NCI-H2227 (cell line): ENCODE data around the gene ALS2.
"Not testable (repeated sequence)": the region's sequence is repeated elsewhere in the genome, so short reads cannot be mapped to it uniquely, and the experiment has no call there.

Experiments used
- DNase-seq: peaks from one replicate; lab custom pipeline; 2025; ENCODE audit not compliant: unreplicated experiment; lab: John Stamatoyannopoulos, UW

ALS2 gene

DNA sequence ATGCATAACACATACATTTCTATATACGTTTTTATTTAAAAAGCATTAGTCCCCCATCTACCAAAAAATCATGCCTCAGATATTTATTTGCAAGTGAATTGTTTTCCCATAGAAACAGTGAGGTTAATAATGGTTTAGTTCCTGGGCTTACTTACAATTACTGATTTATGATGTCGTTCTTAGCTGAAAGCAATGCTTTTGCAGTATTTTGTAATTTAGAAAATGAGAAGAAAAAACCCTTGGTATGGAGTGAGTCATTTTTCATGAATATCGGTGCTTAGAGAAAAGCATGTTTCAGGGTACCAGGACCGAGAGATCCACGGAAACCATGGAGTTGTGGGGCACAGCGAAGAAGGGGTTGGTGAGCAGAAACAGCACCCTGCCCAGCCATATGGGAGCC is 13.6 kb upstream of the ALS2 start:
- DNase-seq: no peak

DNA sequence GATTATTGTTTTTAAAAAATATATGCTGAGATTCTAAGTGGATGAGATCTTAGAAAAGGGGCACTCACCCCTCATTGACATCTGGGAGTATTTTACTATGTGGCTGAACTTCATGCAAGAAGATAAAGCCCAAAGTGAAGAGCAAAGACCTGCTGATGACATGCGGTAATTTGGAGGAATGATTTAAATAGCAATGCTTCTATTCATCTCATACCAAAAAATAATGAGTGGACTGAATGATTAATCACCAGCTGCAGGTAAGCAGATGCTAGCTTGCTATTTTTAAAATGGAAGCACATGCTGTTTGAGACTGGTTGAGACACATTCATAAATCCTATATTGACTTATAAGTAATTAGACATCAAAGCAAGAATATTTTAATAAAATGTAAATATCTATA is 12.9 kb upstream of the ALS2 start:
- no peak for DNase-seq

GRCh38 chr2:201790989-201791388 is 10.3 kb upstream of the ALS2 start:
- no peak for DNase-seq

- DNase-seq: no peak
Observed at GRCh38 chr2:201790291-201790690, 9.6 kb upstream of the ALS2 start.

DNA sequence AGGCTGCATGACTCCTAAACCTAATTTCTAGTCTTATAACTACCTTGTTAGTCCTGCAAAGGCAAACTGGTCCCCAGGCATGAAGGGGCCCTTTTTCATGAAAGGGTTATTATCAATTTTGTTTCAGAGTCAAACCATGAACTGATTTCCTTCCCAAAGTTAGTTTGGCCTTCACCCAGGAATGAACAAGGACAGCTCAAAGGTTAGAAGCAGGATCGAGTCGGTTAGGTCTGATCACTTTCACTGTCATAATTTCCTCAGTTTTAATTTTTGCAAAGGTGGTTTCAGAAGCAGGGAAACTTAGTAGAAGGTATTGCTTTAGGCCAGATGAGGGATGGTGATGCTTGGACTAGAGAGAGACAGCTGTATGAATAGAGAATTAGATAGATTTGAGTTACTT is 8.7 kb upstream of the ALS2 start:
- DNase-seq: no peak

DNA sequence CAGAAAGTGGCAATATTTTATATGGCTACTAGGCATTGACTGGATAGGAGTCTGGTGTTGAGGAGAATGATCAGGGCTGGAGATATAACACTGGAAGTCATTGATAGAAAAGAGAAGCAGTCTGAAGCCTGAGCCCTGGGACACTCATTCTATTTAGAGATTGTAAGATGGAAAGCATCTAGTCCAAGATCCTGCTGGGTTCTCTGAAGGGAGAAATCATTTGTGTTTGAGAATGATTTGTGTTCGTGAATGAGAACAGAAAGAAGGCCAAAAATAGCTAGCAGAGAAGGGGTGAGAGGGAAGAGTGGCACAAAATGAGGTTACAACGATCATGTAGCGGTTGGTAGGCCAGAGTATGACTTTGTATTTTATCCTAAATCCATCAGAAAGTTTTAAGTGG is 7.6 kb upstream of the ALS2 start:
- no peak for DNase-seq

- DNase-seq: no peak
Observed at GRCh38 chr2:201786471-201786870, 5.7 kb upstream of the ALS2 start.

DNA sequence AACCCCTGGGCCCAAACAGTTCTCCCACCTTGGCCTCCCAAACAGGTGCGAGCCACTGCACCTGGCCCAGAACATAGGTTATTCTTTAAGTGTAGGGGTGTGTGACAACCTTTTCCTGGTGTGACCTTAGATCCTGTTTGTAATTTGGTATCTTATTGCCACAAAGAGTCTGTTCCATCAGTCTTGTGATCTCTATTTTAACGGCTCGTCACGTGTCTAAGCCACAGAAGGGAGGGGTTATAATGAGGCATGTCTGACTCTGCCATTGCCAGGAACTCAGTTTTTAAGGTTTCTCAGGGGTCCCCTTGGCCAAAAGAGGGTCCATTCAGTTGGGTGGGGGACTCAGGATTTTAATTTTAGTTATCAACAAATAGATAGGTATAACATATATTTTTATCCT is 4.4 kb upstream of the ALS2 start:
- DNase-seq: no peak

GRCh38 chr2:201784563-201784962 is 3.8 kb upstream of the ALS2 start:
- no peak for DNase-seq

DNA sequence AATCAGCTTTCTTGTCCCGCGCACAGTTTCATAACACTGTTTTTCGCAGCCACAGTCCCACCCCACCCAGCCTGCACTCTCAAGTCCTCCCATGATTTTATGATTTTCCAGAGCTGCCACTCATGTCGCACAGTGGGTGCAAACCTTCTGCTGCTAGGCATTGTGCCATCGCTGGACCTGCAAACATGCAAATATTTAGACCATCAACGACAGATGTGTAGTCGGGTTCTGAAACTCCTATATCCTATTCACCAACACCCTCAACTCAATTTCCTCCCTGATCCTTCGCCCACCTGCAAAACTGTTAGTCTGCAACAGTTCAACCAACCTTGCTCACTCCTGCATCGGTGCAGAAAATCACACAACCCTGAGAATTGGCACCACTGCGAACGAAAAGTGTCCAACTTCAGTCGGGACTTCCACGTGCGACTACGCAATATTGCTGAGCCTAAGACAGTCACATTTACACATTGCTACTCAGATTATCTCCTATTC is 871 bp upstream of the ALS2 start:
- peak; percentile 77 for DNase-seq

DNA sequence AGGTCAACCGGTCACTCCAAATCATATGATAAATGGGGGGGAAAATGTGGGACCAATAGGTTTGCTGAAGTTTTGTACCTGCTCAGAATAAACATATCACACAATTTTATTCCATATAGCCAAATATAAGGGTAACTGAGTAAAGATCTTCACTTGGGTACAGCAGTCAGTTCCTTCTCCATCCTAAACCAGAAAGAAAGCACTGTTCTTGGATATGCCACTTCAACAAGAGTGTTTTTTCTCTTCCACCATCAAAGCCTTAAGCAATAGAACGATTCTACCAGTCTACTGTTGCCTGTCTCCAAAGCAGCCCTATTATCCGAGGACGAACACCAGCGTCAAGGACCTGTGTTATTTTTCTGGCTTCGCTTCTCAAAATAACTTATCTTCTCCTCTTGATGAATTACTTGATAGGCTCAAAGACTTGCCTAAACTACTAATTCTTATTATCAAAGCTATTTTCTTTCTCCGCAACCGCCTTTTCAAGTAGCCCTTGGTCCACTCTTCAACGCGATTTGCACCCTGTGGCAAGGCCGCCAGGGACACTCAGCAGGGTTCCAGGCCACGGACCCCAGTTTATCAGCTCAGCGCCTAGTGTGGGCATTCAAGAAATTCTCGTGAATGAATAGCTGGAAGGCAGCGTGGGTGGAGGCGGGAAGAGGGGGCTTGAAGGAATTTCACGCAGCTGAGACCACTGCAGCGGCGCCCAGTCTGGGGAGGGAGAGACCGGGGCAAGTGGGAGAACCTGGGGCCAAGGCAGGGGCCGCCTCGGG is 646 bp downstream of the ALS2 start:
- peak; percentile 75 for DNase-seq

GRCh38 chr2:201777869-201778268 is 2.9 kb downstream of the ALS2 start:
- DNase-seq: no peak

DNA sequence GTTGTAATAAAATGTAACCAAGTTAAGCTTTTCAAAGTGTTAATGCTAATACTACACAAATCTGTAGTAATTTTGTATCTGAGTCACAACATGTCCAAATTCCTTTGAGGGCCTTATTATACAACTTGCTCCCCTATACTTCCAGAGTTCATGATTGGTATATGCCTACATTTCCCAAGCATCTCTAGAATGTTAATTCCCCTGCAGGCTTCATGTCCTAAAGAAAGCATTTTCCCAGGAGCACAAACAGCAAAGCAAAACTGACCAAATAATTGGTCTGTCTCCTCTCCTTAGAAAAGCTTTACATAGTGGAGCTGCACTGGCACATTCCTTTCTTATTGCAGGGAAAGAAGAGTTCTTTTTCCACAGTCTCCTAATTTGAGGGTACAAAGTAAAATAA is 3.7 kb downstream of the ALS2 start:
- DNase-seq: no peak

DNA sequence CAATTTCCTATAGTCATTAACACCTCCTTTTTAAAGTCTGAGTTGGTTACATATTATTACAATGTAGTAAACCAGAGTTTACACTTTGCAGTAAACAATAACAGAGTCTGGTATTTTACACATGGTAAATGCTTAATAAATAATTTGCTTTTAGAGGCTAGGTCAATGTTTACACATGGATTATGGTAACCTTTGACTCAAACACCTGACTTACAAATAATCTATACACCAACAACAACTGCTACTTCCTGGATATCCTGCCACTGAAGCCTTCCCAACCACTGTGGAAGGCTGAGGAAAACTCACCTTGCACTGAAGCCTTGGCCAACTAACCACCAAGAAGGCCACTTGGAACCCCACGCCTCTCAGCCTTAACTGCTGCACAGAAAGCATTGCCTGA is 5.4 kb downstream of the ALS2 start:
- DNase-seq: no peak

DNA sequence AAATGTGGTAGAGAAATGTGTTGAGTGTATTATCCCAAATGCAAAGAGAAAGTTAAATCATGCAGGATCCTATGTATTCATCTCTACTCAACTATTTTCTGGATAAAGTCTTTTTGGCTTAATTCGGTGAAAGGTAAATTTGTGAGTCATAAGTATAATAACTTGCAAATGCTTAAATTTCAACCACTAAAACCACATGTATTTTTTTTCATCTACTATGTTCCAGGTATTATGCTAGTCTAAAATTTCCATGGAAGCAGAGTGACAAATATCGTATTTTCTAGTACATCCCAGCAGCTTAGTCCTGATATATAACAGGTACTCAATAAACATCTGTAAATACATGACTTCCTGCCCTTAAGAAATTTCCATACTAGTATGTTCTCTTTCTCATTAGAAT is 6.2 kb downstream of the ALS2 start:
- no peak for DNase-seq

DNA sequence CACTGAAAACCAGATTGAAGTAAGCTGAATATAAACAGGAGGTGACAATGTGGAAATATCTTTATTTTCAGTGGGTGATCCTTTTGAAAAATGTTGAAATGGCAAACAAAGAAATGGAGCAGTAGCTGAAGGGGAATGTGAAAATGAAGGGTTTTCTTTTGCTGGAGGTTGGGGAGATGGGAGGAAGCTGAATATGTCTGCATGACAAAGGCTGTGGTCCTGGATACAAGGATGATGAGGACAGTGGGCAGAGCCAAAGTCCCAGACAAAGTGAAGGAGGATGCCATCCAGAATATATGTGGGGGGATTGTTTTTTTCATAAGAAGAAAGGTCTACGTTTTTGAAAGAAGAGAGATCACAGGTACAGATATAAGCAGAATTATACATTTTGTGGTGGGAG is 6.7 kb downstream of the ALS2 start:
- DNase-seq: no peak

DNA sequence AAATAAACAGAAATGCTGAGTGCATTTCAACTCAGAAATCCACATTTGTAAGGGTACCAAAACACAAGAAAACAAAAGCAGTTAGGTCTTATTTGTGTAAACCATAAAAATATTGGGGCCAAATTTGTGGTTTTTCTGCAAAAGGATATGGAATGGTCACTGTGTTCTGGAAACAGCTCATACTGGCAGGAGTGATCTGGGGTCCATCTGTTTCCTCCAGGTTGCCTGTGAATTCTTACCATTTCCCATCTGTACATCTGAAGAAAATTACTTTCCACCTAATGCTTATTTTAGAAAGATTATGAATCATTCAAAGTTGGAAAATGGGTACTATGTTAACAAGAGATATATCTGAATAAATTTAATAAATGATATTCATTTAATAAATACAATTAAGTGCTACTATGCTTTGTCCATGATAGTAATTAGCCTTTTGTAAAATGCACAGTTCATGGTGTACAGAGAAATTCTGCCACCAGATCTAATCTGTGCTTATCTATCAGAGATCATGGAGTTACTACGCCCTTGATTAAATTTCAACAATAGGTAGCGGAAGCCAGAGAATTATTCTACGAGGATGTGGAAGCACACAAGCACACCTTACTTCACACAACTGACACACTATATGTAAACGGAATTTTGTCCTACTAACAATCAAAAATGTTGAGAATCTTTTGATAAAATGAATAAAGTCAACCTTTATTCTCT is 10.9 kb downstream of the ALS2 start:
- no peak for DNase-seq

DNA sequence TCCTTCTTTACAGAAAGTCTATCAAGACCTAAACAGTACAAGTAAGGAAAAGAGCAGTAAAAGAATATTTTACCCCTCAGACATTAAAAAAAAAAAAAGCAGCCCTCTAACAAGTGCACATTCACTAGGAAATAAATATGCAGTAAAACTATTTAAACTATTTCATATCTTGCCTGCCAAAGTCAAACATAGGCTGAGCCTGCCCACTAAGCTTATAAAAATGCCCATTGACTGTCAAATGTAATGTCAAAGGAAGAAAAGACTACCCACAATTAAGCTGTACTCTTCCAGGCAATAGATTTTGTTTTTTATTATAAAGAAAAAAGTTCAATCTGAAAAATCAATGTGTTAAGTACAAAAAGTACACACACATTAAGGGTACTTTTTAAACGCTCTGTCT is 11.8 kb downstream of the ALS2 start:
- DNase-seq: no peak

DNA sequence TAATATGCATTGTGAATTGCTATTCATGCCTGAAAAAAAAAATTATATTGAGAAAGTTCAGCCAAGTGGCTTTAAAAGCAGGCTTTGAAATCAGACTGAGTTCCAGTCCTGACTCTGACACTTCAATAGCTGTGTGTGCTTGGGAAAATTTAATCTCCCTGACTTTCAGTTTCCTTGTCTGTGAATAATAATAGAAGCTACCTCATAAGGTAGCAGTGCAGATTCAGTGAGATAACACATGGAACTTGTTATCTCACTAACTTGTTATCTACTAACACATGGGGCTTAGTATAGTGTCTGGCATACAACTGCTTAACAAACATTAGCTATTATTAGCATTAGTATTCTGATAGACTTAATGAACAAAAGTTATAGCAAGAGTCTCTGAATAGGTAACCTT is 14.9 kb downstream of the ALS2 start:
- no peak for DNase-seq

GRCh38 chr2:201764469-201764868 is 16.3 kb downstream of the ALS2 start:
- not testable (repeated sequence) for DNase-seq

DNA sequence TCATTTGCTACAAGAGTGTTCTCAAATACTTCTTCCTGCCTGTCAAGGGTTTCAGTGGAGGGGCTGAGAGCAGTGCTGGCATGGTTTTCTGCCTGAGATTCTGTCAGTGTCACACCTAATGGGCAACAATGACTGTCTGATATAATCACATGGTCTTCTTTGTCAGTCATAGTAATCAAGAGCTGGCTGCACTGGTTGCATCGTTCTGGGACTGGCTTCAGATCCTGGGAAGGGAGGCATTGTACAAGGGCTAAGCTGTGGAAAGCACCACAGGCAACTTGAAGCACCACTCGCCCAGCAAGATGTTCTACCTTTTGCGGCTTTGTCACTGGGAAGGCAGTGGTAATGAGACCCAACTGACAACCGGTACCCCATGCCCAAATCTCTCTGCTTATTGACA is 19.6 kb downstream of the ALS2 start:
- DNase-seq: no peak

- no peak for DNase-seq
Observed at GRCh38 chr2:201759567-201759966, 21.2 kb downstream of the ALS2 start.

- DNase-seq: no peak
Observed at GRCh38 chr2:201758873-201759272, 21.9 kb downstream of the ALS2 start.
